ENCODE data around the gene UTP15.

The UTP15 gene

GRCh38 chr5:73539730-73540129, 25.8 kb upstream of the UTP15 start:
- ChIA-PET POLR2A (no interaction called here), CTCF (interaction anchor here (3.6 to 10.4 kb wide), 2 partner anchors 20 to 24 kb away, joined by 18 to 205 read pairs; partner anchors contain the start of genes ANKRA2 and UTP15)
- no peak overlapping the region for H3K4me3 ChIP-seq (ENCODE audit: low read depth, low read length)
- no peak for DNase-seq (ENCODE audit: low read depth, low spot score)
- TF ChIP-seq CTCF (IDR thresholded peaks at IDR 0.05; ENCODE audit: insufficient read depth, low read length, missing control alignments), result no peak

- POLR2A ChIA-PET, result no interaction called here
Measured at GRCh38 chr5:73540192-73540591, 25.4 kb upstream of the UTP15 start.

GRCh38 chr5:73542020-73542419, 23.5 kb upstream of the UTP15 start:
- no peak for DNase-seq (ENCODE audit: low read depth, low spot score)
- CTCF ChIA-PET, result interaction anchor here (0.9 to 10.4 kb wide), 6 partner anchors 23 to 1107 kb away, joined by 3 to 205 read pairs (median 4); no protein-coding TSS in a partner anchor
- POLR2A ChIA-PET, result interaction anchor here (0.6 kb wide), 1 partner anchor 198 kb away, joined by 4 read pairs; no protein-coding TSS in a partner anchor
- H3K4me3 ChIP-seq (ENCODE audit: low read depth, low read length), result no peak overlapping the region
- no peak for TF ChIP-seq CTCF (IDR thresholded peaks at IDR 0.05; ENCODE audit: insufficient read depth, low read length, missing control alignments)

More at GRCh38 chr5:73540192-73540591, 25.4 kb upstream of the UTP15 start:
- no peak overlapping the region for H3K4me3 ChIP-seq (ENCODE audit: low read depth, low read length)
- no peak for TF ChIP-seq CTCF (IDR thresholded peaks at IDR 0.05; ENCODE audit: insufficient read depth, low read length, missing control alignments)
- CTCF ChIA-PET, result interaction anchor here (10.4 kb wide), 1 partner anchor 21 kb away, joined by 205 read pairs; no protein-coding TSS in a partner anchor
- DNase-seq (ENCODE audit: low read depth, low spot score), result no peak

- POLR2A ChIA-PET, result no interaction called here
Measured at GRCh38 chr5:73544429-73545402, 20.8 kb upstream of the UTP15 start.

GRCh38 chr5:73545403-73545779, 20.2 kb upstream of the UTP15 start:
- CTCF ChIA-PET, result interaction anchor here (0.7 to 4.3 kb wide), 2 partner anchors 8 to 203 kb away, joined by 3 to 30 read pairs; no protein-coding TSS in a partner anchor
- no peak for TF ChIP-seq CTCF (IDR thresholded peaks at IDR 0.05; ENCODE audit: insufficient read depth, low read length, missing control alignments)
- DNase-seq (ENCODE audit: low read depth, low spot score), result no peak
- H3K4me3 ChIP-seq (ENCODE audit: low read depth, low read length), result no peak overlapping the region
- POLR2A ChIA-PET, result no interaction called here

More at GRCh38 chr5:73544429-73545402, 20.8 kb upstream of the UTP15 start:
- no peak for TF ChIP-seq CTCF (IDR thresholded peaks at IDR 0.05; ENCODE audit: insufficient read depth, low read length, missing control alignments)
- no peak overlapping the region for H3K4me3 ChIP-seq (ENCODE audit: low read depth, low read length)
- no peak for DNase-seq (ENCODE audit: low read depth, low spot score)
- CTCF ChIA-PET, result interaction anchor here (1.5 kb wide), 1 partner anchor 25 kb away, joined by 8 read pairs; no protein-coding TSS in a partner anchor

GRCh38 chr5:73550016-73550415, 15.5 kb upstream of the UTP15 start:
- H3K4me3 ChIP-seq (ENCODE audit: low read depth, low read length), result no peak overlapping the region
- ChIA-PET CTCF (interaction anchor here (3.5 kb wide), 1 partner anchor 13 kb away, joined by 19 read pairs; no protein-coding TSS in a partner anchor), POLR2A (no interaction called here)
- TF ChIP-seq CTCF (IDR thresholded peaks at IDR 0.05; ENCODE audit: insufficient read depth, low read length, missing control alignments), result no peak
- no peak for DNase-seq (ENCODE audit: low read depth, low spot score)
